ENCODE data around the gene TMEM53. TPM values are rescaled to one million over a fixed set of nuclear protein-coding genes. Genes with fewer than 3 reads are reported as not detected.
A peak's percentile ranks its signal among the peaks of the same experiment; 100 is the strongest.

TMEM53 gene
- total RNA-seq, 1 donor from 2014 or later = 27.5 TPM

DNA sequence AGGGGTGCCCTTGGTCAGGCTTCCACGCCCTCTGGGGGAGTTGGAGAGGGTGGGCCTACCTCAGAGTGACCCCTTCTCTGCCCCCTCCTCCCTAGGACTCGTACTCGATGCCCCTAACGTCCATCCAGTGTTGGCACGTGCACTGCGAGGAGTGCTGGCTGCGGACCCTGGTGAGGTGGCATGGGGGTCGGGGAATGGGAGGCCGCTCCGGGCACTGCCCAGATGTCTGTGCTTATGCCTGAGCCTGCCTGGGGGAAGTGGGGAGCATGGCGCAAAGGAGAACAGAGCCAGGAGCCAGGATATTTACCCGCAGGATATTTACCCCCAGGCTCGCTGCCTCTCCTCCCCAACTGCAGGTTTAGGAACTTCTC, 24.5 kb downstream of the TMEM53 start:
- no peak for DNase-seq (ENCODE audit: low spot score)
- ATAC-seq = no peak

DNA sequence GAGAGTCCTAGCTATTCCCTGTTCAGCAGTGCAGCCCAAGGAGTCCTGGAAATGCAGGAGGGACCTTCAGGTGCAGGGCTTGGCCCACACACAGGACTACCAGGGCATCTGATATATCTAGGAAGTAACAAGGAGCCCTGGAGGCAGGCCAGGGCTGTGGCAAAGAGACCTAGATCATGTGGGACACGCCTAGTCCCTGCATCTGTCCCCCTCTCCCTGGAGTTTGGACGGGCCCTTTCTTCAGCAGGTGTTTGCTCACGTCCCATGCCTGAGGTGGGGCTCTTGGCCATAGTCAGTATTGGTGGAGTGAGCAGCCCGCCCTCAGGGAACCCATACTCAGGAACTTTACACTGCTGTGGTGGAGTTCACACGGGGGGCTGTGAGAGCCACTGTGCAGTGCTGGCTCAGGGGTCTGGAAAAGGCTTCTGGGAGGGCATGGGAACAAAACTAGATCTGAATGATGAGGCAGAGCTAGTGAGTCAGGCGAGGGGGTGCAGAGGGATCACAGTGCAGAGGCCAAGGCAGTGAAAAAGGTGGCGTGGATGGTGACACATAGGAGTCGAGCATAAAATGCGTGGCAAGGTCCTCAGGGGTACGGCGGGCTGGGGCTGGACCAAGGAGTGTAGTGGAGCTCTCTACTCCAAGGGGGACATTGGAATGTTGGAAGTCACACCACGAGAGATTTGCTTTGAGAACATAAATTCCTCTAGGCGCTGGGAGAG, 25.6 kb downstream of the TMEM53 start:
- DNase-seq (ENCODE audit: low spot score) (no peak), ATAC-seq (no peak)

DNA sequence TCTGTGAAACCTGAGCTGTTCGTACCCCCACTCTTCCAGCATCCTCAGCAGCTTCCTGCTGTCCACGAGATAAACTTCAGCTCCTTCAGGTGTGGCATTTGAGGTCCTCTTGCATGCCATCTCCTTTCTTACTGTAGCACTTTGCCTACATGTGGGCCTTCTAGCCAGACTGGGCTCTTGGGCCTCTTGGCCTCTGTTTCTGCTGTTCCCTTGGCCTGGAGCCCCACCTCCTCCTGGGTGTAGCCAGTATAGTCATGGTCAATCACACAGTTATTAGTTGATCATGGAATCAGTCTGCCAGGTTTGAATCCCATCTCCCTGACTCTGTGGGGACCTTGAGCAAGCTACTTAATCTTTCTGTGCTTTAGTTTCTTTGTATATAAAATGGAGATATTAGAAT, 26.4 kb downstream of the TMEM53 start:
- ATAC-seq (no peak), DNase-seq (ENCODE audit: low spot score) (no peak)

DNA sequence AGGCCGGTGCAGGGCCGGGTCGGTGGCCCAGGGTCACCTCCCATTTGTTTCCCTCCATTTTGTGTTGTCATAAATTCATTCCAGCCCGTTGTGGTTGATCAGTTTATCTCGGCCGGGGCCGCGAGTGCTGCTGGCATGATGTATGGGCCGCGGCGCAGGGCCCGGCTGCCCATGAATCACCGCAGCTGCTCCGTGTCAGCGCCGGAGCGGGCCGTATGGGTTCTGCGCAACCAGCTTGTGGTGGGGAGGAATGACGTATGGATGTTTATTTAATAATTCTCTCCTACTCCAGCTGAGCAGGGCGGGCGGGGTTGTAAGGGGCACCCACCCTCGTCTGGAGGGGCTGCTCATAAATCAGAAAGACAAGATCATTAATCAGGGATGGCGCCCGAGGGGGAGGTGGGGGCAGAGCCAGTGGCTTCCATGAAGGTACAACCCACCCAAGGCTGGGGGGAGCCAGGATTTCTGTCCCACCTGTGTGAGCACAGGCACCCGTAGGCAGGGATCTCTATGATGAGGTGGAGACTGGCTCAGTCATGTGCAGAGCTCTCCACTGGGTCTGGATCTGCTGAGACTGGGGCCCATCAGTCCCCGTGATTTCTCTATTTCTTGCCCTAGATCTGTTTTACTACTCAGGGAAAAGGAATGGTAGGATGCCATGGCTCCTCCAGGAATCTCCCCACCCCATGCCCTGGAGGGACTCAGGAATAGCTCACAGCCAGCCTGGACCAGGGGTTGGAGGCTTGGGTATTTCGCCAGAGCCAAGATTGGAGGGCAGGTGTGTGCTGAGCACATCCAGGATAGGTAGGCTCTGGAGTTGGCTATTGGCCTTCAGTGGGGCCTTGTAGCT, 27.8 kb downstream of the TMEM53 start:
- ATAC-seq (no peak), DNase-seq (ENCODE audit: low spot score) (no peak)

DNA sequence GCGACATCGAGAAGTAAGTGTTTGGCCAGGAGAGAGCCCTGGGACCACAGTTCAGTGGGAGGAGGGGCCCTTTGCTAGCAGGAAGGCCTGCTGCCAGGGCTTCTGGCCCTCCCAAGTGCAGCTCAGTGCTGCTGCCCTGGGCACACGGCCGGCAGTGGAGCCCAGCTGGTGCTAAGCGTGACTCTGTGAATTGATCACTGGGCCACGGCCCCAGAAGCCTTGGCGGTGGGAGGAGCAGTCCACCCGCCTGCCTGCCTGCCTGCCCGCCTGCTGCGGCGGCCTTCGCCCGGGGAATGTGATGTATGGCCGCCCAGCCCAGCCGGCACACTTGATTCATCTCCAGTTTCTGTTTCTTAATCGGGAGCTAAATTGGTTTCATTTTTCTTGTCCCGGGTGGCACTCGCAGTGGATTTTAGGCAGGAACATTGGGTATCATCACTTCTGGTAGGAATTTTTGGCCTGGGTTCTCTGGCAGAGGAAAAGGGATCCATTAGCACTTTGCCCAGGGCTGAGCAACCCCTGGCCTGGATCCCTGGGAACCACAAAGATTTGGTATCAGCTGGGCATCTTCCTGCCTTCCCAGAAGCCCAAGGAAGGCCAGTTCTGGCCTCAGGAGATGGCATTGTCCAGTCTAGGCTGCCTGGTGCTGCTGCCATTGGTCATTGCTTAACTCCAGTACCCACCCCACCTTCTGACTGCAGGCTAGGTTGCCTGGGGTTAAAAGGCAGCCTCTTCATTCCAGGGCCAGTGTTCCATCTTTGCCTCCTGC, 28.6 kb downstream of the TMEM53 start:
- DNase-seq (ENCODE audit: low spot score) = peak; percentile 92
- peak; percentile 87 for ATAC-seq

DNA sequence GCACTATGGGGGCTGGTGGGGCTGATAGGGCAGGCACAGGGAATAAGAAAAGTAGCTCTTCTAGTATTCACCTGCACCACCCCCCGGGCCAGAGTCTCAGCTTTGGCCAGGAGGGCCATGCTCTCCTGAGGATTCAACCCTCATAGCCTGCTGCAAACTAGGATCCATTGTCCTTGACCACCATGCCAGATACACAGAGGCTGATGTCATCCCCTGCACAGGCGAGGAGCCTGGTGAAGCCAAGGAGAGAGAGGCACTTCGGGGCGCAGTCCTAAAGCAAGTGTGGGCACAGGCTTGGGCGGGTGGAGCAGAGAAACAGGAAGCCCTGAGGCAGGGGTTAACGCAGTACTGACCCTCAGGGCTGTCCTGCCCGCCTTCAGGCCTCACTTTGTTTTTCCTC, 29.5 kb downstream of the TMEM53 start:
- DNase-seq (ENCODE audit: low spot score) = no peak

DNA sequence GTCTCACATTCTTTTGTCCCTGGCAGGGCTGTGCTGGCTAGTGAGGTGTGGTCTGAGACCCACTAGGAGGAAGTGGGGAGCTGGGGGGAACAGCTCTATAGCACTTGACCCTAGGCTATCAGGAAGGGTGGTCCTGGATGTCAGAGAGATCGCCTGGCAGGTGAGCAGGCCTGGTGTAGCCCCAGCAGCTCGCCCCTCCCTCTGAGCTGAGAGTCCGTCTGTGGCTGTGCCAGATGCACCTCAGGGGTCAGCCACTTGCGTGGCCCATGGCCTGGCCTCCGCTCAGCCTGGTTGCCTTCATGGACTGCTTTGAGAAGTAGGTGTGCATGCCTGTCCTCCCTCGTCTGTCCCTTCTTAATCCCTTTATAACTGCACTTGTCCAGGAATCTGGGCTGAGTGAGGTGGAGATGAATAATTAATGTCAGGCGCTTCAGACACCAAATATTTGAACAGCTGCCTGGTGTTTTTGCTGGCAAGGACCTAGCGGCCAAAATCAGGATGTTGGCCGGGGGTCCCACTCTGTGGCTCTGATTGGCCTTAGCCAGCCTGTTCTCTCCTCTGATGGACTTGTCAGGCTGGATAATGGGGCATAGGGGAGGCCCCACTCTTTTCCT, 30.5 kb downstream of the TMEM53 start:
- DNase-seq (ENCODE audit: low spot score) = no peak
- ATAC-seq = peak; percentile 52

More for the DNA sequence above, 29.5 kb downstream of the TMEM53 start:
- ATAC-seq = no peak

DNA sequence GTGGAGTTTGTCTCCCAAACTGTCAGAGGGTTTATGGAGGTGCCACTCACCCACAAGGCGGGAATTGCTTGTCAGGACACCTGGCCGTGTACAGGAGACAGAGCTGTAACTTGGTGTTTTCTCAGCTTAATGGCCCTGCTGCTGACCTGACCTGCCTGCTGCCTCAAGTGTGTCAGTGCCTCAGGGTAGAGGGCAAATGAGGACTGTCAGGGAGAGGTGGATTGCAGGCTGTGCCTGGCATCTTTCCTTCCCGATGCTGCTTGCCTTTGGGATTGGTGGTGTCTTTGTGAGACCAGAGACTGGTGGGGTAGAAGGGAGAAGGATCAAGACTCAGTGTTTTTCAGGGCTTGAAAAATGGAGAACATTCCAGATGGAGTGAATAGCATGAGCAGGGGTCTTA, 31.4 kb downstream of the TMEM53 start:
- DNase-seq (ENCODE audit: low spot score) (no peak), ATAC-seq (no peak)

DNA sequence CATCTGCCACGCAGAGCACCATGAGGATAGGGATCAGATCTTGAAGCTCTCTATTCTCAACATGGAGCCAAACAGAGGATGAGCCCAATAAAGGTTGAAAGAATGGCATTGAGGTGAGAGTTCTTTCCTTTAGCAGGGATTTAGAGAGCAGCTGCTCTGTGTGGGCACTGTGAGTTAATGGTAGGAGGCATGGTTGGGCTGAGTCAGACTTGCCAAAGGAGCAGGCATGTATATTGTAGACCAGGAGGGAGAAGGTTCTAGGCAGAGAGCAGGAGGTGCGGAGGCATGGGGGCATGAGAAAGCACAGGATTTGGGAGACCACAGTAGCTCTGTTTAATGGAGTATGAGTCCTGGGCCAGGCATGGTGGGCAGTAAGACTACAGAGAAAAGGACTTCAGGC, 32.0 kb downstream of the TMEM53 start:
- DNase-seq (ENCODE audit: low spot score) = no peak
- ATAC-seq = no peak

DNA sequence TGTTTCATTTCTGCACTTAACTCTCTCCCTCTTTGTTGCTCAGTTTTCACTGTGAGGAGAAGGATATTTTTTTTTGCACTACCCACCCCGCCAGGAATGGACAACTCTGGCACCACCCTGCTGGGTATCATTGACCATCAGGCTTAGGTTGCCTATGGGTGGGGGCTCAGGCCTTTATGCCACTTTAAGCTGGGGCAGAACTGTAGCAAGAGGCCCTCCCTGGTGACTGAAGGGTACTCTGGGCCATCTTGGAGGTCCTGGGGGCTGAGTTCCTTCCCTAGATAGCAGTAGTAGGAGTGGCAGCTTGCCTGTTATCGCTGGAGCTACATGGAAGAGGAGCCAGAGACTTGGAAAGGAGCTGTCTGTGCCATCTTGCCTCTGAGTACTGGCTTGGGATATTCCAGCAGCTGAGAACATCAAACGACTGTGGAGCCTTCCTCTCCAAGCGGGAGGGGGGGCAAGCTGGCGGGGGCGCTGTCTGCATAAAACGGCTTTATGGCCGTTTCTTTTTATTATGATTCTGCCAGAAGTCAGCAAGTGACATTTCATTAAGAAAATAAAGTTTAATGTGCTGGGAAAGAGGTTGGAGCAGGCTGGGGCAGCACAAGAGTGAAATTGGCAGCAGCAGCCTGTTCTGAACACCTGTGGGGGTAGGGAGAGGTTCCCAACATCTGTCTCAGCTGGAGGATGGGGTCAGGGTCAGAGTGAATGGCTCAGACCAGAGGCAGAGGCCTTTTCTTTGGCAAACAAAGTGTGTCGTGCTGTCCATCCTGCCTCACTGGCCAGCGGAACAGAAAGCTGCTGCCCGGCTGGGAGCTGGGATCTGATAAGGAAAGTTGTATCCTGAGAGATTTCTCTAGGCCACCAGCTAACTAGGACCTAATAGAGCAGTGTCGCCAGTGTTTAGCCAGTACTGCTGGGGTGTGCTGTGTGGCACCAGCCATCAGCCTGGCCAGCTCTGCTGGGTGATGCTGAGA, 32.9 kb downstream of the TMEM53 start:
- no peak for DNase-seq (ENCODE audit: low spot score)
- ATAC-seq = no peak

DNA sequence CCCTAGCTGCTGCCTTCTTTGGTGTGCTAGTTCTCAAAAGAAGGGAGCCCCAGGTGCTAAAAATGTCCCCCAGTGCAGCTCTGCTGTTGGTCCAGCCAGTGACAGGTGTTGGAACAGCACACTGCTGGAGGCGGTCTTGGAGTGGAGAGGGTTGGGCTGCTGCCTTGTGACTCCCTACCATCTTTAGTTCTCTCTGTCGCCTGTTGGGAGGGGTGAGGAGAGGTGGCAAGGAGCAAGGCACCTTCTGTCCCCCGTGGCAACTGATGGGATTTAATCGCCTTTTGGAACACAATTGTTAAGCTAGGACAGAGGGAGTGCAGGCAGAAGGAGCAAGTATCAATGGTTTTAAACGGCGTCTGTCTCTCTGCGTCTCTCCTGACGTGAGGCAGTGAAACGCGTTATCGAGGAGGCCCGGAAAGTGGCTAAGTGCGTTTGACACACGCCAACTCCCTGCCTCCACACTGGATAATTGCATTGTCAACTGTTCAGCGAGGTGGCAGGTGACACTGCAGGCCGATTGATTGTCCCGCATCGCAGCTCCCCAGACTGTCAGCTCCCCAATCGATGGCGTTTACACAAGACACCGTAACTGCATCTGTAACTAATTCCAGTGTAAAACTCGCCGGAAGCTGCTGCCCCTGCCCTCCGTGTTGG, 34.0 kb downstream of the TMEM53 start:
- ATAC-seq (no peak), DNase-seq (ENCODE audit: low spot score) (no peak)

DNA sequence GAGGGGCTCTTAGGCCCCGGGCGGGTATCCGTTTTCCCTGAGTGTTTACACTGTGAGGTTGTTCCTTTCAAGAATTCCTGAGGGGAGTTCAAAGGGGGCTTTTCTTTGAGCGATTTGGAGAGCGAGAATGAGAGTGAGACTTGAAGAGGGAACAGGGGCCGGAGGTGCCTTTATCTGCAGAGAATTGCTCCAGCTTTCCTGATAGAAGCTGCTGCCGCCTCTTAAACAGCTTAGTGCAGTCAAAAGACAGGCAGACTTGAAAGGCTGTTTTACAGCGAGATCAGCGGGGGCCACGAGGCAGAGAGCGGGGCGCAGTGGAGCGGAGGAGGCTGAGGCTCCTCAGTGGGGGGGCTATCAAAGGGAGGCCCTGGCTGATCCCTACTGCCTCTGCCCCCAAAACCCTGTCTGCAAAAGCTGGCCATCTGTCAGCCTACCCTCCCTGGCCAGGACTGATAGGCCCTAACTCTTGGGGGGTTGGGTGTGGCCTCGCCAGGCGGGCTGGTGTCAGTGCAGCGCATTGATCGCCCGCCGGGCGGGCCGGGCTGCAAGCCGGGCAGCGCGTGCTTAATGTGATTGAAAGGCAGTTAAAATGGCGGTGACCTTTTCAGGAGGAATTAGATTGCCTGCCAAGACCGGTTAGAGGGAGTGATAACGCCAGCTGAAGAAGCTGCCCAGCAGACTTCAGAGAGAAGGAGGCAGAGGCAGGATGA, 36.4 kb downstream of the TMEM53 start:
- ATAC-seq (no peak), DNase-seq (ENCODE audit: low spot score) (no peak)

DNA sequence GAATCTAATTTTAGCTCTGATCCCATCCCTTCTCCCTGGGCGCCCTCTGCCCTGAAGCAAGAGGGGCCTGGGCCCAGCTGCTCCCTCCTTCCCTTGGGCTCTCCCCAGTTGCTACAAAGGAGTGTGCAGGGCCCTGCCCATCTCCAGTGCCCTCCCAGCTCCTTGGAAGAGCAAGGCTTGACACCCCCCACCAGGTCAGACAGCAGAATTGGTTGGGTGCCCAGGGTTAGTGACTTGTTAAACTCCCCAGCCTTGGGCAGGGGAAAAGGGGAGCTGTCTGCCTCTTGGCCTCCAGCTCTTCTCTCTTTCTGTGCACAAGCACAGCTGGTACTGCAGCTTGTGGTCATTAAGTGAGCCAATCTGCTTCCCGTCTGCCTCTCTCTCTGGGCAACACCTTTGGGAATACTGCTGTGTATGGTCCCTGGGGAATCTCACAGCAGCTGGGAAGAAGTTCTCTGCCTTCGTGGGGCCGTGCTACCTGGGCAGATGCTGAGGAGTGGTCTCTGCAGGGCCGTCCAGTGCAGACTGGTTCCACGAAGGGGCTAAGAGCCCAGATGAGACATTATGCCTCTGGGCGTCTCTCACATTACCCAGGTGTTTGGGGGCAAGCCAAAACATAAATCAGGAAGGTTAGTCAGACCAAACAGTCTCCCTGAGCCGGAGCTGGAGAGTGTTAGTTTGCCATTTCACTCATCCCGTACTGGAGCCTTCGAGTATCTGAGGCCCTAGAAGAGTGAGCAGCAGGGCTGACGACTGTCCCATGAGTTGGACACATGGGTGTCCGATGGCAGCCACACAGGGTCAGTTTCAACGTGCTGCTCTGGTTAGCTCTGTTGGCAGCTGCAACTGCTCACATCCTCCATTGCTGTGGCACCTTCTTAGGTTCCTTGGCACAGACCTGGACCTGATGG, 37.3 kb downstream of the TMEM53 start:
- ATAC-seq = no peak
- no peak for DNase-seq (ENCODE audit: low spot score)

DNA sequence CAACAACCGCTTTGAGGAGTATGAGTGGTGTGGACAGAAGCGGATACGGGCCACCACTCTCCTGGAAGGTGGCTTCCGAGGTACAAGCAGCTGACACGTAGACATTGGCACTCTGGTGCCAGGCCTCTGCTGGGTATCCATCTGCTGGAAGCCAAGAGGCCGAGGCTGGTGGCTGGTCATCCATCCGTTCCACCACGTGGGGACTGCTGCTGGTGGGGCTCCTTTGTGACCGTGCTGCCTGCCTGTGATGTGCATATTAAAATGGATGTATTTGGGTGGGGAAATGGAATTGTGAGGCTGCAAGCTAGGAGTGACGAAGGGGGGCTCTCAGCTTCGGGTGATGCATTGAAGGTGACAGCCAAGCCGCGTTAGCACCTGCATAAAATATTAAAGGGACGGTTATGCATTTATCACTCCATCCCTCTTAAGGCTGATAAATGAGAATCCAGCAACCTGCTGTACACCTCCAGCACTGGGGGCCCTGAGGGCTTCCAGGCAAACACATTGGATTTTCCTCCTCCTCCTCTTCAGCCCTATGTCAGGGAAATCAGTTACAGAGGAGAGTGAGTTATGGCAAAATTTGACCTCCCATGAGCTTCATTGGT, 38.1 kb downstream of the TMEM53 start:
- ATAC-seq (no peak), DNase-seq (ENCODE audit: low spot score) (no peak)

DNA sequence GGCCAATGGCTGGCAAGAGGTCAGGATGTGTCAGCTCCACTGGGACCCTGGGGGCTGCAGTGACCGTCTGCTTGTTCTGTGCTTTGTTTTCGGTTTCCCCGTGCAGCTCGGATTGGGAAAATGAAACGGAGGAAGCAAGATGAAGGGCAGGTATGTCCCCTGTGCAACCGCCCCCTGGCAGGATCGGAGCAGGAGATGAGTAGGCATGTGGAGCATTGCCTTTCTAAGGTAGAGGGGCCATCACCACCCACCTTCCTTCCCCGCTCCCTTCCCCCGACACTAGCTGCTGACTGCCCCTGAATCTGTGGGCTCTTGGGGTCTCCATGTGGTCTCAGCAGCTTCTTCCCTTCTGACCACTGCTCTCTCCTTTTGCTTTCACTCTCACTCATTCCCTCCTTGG, 38.8 kb downstream of the TMEM53 start:
- ATAC-seq = no peak
- no peak for DNase-seq (ENCODE audit: low spot score)

DNA sequence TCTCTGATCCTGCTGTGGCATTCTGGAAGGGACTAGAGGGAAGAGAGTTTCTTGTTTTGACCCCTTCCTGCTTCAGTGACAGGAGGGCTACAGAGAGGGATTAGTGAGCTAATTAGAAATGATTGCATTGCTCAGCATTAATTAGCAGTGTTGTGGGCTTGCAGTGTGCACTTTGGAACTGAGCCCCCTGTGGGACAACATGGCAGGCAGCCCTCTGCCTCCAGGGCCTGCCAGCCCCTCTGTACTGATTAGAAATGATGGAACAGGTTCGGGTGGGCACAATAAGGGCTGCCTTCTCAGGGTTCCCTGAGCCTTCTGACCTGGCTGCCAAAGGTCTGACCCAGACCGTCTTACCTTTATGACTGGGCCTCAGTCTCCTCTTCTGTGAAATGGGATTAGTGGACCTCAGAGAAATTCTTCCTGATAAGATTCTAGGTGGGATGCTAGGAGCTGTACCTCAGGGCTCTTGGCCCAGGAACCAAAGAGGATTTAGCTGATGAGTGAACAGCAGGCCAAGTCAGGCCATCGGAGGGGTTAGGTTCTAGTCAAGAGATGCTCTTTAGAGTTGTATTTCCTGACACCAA, 39.6 kb downstream of the TMEM53 start:
- ATAC-seq (no peak), DNase-seq (ENCODE audit: low spot score) (no peak)

DNA sequence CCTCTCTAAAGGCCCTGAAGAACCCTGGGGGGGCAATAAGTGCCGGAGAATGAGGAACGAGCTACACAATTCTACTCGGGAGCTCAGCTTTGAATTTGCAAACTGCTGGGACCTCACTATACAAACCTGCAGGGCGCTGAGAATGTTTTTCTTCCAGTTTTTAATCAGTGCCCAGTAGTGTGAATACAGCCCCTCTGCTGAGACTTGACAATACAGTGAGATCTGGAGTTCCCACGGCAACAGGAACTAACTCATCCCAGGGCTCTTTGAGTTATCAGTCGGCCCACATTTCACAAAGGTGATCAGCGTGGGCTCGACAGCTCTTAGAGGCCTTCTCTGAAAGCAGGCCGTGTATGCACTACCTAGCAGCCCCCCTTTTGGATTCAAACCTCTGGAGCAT, 41.7 kb downstream of the TMEM53 start:
- no peak for ATAC-seq
- DNase-seq (ENCODE audit: low spot score) = no peak

Data from left lobe of liver (tissue), 2 donors.